LoVo (cell line): ENCODE data around the gene FAM9C.
"Not testable (repeated sequence)": the region's sequence is repeated elsewhere in the genome, so short reads cannot be mapped to it uniquely, and the experiment has no call there.

Experiments
- DNase-seq: peaks from one replicate; pipeline ENCODE4 v3.0.0-alpha.2; 2016; ENCODE audit warnings: low spot score

The FAM9C gene

GRCh38 chrX:13044441-13044840 is at the start of gene FAM9C:
TSS of gene FAM9C (minus strand) at chrX:13044620. CDS start at chrX:13043789, 831 bp downstream.
- no peak for DNase-seq

- DNase-seq = no peak
Observed at GRCh38 chrX:13093529-13094140, 49.2 kb upstream of the FAM9C start.

- no peak for DNase-seq
Observed at GRCh38 chrX:13092455-13092941, 48.1 kb upstream of the FAM9C start.

- DNase-seq = no peak
Observed at GRCh38 chrX:13091111-13091765, 46.8 kb upstream of the FAM9C start.

GRCh38 chrX:13090339-13091110 is 46.1 kb upstream of the FAM9C start:
- DNase-seq = no peak

- DNase-seq = no peak
Observed at GRCh38 chrX:13090027-13090338, 45.6 kb upstream of the FAM9C start.

GRCh38 chrX:13088156-13088487 is 43.7 kb upstream of the FAM9C start:
- DNase-seq = no peak

GRCh38 chrX:13087322-13088155 is 43.1 kb upstream of the FAM9C start:
- DNase-seq = no peak

GRCh38 chrX:13086793-13087321 is 42.4 kb upstream of the FAM9C start:
- DNase-seq = not testable (repeated sequence)

GRCh38 chrX:13086076-13086475 is 41.7 kb upstream of the FAM9C start:
- DNase-seq = no peak

GRCh38 chrX:13085526-13085925 is 41.1 kb upstream of the FAM9C start:
- no peak for DNase-seq

- no peak for DNase-seq
Observed at GRCh38 chrX:13084611-13085010, 40.2 kb upstream of the FAM9C start.

GRCh38 chrX:13083755-13084326 is 39.4 kb upstream of the FAM9C start:
- DNase-seq = not testable (repeated sequence)

GRCh38 chrX:13082206-13083065 is 38.0 kb upstream of the FAM9C start:
- no peak for DNase-seq

GRCh38 chrX:13081395-13082205 is 37.2 kb upstream of the FAM9C start:
- DNase-seq = no peak

- no peak for DNase-seq
Observed at GRCh38 chrX:13080128-13080795, 35.8 kb upstream of the FAM9C start.

GRCh38 chrX:13078739-13079444 is 34.5 kb upstream of the FAM9C start:
- DNase-seq = peak; percentile 31

- no peak for DNase-seq
Observed at GRCh38 chrX:13077168-13077567, 32.7 kb upstream of the FAM9C start.
